Right hindlimb (tissue), 1 donor: ENCODE results near the gene PABPN1L.

Source experiments
- DNase-seq: peaks from one replicate; pipeline ENCODE4 v3.0.0-alpha.2; 2018

PABPN1L gene

GRCh38 chr16:88883117-88883895 is 16.8 kb upstream of the PABPN1L start:
- no peak for DNase-seq

- DNase-seq: no peak
Measured at GRCh38 chr16:88882358-88883030, 16.0 kb upstream of the PABPN1L start.

GRCh38 chr16:88881675-88882357 is 15.4 kb upstream of the PABPN1L start:
- DNase-seq: no peak

- no peak for DNase-seq
Measured at GRCh38 chr16:88881007-88881615, 14.7 kb upstream of the PABPN1L start.

- no peak for DNase-seq
Measured at GRCh38 chr16:88880226-88881006, 14.0 kb upstream of the PABPN1L start.

GRCh38 chr16:88879788-88880055 is 13.3 kb upstream of the PABPN1L start:
- DNase-seq: no peak

GRCh38 chr16:88878967-88879787 is 12.7 kb upstream of the PABPN1L start:
- no peak for DNase-seq

- DNase-seq: no peak
Measured at GRCh38 chr16:88878356-88878755, 11.9 kb upstream of the PABPN1L start.

GRCh38 chr16:88877564-88878289 is 11.3 kb upstream of the PABPN1L start:
- no peak for DNase-seq

- no peak for DNase-seq
Measured at GRCh38 chr16:88876942-88877526, 10.6 kb upstream of the PABPN1L start.

- no peak for DNase-seq
Measured at GRCh38 chr16:88875703-88876234, 9.3 kb upstream of the PABPN1L start.

- DNase-seq: no peak
Measured at GRCh38 chr16:88874938-88875599, 8.6 kb upstream of the PABPN1L start.

- no peak for DNase-seq
Measured at GRCh38 chr16:88872650-88873331, 6.3 kb upstream of the PABPN1L start.

- DNase-seq: no peak
Measured at GRCh38 chr16:88871730-88872416, 5.4 kb upstream of the PABPN1L start.

- no peak for DNase-seq
Measured at GRCh38 chr16:88871349-88871702, 4.9 kb upstream of the PABPN1L start.

- no peak for DNase-seq
Measured at GRCh38 chr16:88870608-88871348, 4.3 kb upstream of the PABPN1L start.

- DNase-seq: no peak
Measured at GRCh38 chr16:88869673-88869980, 3.2 kb upstream of the PABPN1L start.

- DNase-seq: no peak
Measured at GRCh38 chr16:88868974-88869672, 2.7 kb upstream of the PABPN1L start.
